ENCODE results near the gene CLCA2. TPM values are rescaled to one million over a fixed set of nuclear protein-coding genes. Genes with fewer than 3 reads are reported as not detected.

The CLCA2 gene
- total RNA-seq, 1 experiment from 2014 or later = not detected

DNA sequence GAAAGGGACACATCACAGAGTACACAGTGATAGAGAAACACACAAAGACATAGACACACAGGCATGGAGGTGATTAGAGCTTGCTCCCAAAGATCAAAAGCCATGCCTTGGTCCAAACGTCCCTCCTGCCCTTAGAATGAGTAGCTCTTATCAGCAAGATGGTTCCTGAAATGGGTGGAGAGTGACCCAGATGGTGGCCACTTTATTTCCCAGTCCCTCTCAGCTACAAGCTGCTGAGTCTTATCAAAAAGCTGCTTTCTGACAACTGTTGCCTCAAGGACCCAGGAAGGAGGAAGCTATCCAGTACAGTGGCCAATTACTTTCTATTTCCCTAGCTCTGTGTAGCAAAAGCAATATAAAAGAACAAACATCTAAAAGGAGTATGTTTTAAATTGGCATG lies 37.0 kb downstream of the CLCA2 start:
- no peak for DNase-seq (ENCODE audit: low spot score)
- H3K27ac ChIP-seq (ENCODE audit: low read depth, low read length, poor library complexity, severe bottlenecking) = no peak overlapping the region
- POLR2A ChIA-PET (ENCODE audit: low non-redundant PET) = interaction anchor here (0.6 kb wide), 1 partner anchor 264 kb away, joined by 3 read pairs; no protein-coding TSS in a partner anchor
- no TSS peak for BruUV-seq (replicated peaks)
- H3K4me1 ChIP-seq (ENCODE audit: insufficient read depth, low read length, poor library complexity, severe bottlenecking) = no peaks in the 10 kb centered on the region
- CTCF ChIA-PET = no interaction called here
- no peaks in the 10 kb centered on the region for H3K36me3 ChIP-seq (ENCODE audit: insufficient read depth, low read length, poor library complexity, severe bottlenecking)
- TF ChIP-seq EZH2 (IDR thresholded peaks at IDR 0.05; ENCODE audit: borderline replicate concordance, low read depth, low read length, poor library complexity, severe bottlenecking) = no peak
- no peak for TF ChIP-seq CTCF (conservative IDR thresholded peaks at IDR 0.05; ENCODE audit: low read depth, low read length)
- no peaks in the 10 kb centered on the region for H3K9me3 ChIP-seq (ENCODE audit: low read depth, low read length, poor library complexity, severe bottlenecking)
- no peaks in the 10 kb centered on the region for H3K27me3 ChIP-seq (replicated peaks; ENCODE audit: insufficient read depth, low read depth, low read length, poor library complexity)
- no peak overlapping the region for H3K4me3 ChIP-seq (ENCODE audit: low read depth, low read length, poor library complexity, severe bottlenecking)
- intact Hi-C loops (cut with micrococcal nuclease; ENCODE audit: unreplicated experiment) = no loop called here

GRCh38 chr1:86461482-86461881 lies 37.5 kb downstream of the CLCA2 start:
- no peaks in the 10 kb centered on the region for H3K4me1 ChIP-seq (ENCODE audit: insufficient read depth, low read length, poor library complexity, severe bottlenecking)
- no peak for DNase-seq (ENCODE audit: low spot score)
- POLR2A ChIA-PET (ENCODE audit: low non-redundant PET) = no interaction called here
- H3K27ac ChIP-seq (ENCODE audit: low read depth, low read length, poor library complexity, severe bottlenecking) = no peak overlapping the region
- H3K27me3 ChIP-seq (replicated peaks; ENCODE audit: insufficient read depth, low read depth, low read length, poor library complexity) = no peaks in the 10 kb centered on the region
- no TSS peak for BruUV-seq (replicated peaks)
- CTCF ChIA-PET = no interaction called here
- intact Hi-C loops (cut with micrococcal nuclease; ENCODE audit: unreplicated experiment) = no loop called here
- H3K9me3 ChIP-seq (ENCODE audit: low read depth, low read length, poor library complexity, severe bottlenecking) = no peaks in the 10 kb centered on the region
- H3K36me3 ChIP-seq (ENCODE audit: insufficient read depth, low read length, poor library complexity, severe bottlenecking) = no peaks in the 10 kb centered on the region
- no peak for TF ChIP-seq CTCF (conservative IDR thresholded peaks at IDR 0.05; ENCODE audit: low read depth, low read length)
- TF ChIP-seq EZH2 (IDR thresholded peaks at IDR 0.05; ENCODE audit: borderline replicate concordance, low read depth, low read length, poor library complexity, severe bottlenecking) = no peak
- H3K4me3 ChIP-seq (ENCODE audit: low read depth, low read length, poor library complexity, severe bottlenecking) = no peak overlapping the region

DNA sequence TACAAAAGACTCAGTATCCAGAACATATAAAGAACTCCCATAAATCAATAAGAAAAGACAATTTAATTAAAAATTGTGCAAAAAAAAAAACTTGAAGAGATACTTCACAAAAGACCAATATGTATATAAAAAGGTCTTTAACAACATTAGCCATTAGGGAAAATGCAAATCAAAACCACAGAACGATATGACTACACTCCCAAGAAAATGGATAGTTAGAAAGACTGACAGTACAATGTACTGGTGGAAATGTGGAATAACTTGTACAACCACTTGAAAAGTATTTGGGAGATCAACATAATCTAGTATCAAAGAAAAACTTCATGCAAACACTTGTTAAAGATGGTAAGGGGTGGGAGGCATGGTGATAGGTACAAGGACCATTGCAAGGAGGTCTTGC lies 40.8 kb downstream of the CLCA2 start:
- Histone ChIP-seq H3K27me3 (replicated peaks; ENCODE audit: insufficient read depth, low read depth, low read length, poor library complexity) (no peaks in the 10 kb centered on the region), H3K9me3 (ENCODE audit: low read depth, low read length, poor library complexity, severe bottlenecking) (no peaks in the 10 kb centered on the region), H3K27ac (ENCODE audit: low read depth, low read length, poor library complexity, severe bottlenecking) (no peak overlapping the region), H3K4me3 (ENCODE audit: low read depth, low read length, poor library complexity, severe bottlenecking) (no peak overlapping the region), H3K36me3 (ENCODE audit: insufficient read depth, low read length, poor library complexity, severe bottlenecking) (no peaks in the 10 kb centered on the region), H3K4me1 (ENCODE audit: insufficient read depth, low read length, poor library complexity, severe bottlenecking) (no peaks in the 10 kb centered on the region)
- ChIA-PET CTCF (no interaction called here), POLR2A (ENCODE audit: low non-redundant PET) (no interaction called here)
- intact Hi-C loops (cut with micrococcal nuclease; ENCODE audit: unreplicated experiment) = no loop called here
- BruUV-seq (replicated peaks) = no TSS peak
- no peak for DNase-seq (ENCODE audit: low spot score)
- TF ChIP-seq CTCF (conservative IDR thresholded peaks at IDR 0.05; ENCODE audit: low read depth, low read length) (no peak), EZH2 (IDR thresholded peaks at IDR 0.05; ENCODE audit: borderline replicate concordance, low read depth, low read length, poor library complexity, severe bottlenecking) (no peak)

Measured in A673 (cell line).